B cell (primary cell): Measurements from ENCODE around the gene LRRC61. TPM values are rescaled to one million over a fixed set of nuclear protein-coding genes. Genes with fewer than 3 reads are reported as not detected.

Experiments used
- ATAC-seq: fragments of 200-7000 bp; cut with Tn5 transposase; one replicate; pipeline ENCODE4 v1.10.0; 2021; ENCODE audit warnings: low read depth, mild to moderate bottlenecking, moderate number of reproducible peaks, moderate library complexity
- CTCF ChIA-PET: fragments of 350-600 bp; sonication (Branson Sonifier 250); formaldehyde crosslinking; loops from one replicate; lab custom pipeline; 2021; ENCODE audit warnings: antibody characterized with exemption, inconsistent platforms; lab: Charles Lee
- POLR2A ChIA-PET: fragments of 350-600 bp; sonication (Branson Sonifier 250); formaldehyde crosslinking; loops from one replicate; lab custom pipeline; 2021; ENCODE audit warnings: antibody characterized with exemption; lab: Charles Lee
- DNase-seq: peaks from one replicate; pipeline ENCODE4 v3.0.0; 2013
- H2AFZ ChIP-seq: 2 replicates; pipeline ENCODE4 v1.6.1; 2012; ENCODE audit warnings: mild to moderate bottlenecking, low read depth, low read length; ENCODE audit not compliant: insufficient read depth, poor library complexity, severe bottlenecking
- H3K27ac ChIP-seq, 2 donors: 1 replicate in 1 of 2; 2 replicates in 1 of 2; pipeline ENCODE4 v1.5.1; 2012 to 2013; ENCODE audit warnings: low read length in 2 of 2, mild to moderate bottlenecking in 2 of 2, moderate library complexity in 1 of 2
- H3K27me3 ChIP-seq, 4 experiments: fragments of 200-600 bp in 1 of 4; sonication (generic) in 1 of 4; replicated peaks in 1 of 4; 1 replicate in 2 of 4; 2 replicates in 2 of 4; pipeline versions ENCODE4 v1.6.1 to v1.7.0; 2013 to 2016; ENCODE audit warnings: low read length in 3 of 4, mild to moderate bottlenecking in 2 of 4, mixed read lengths in 1 of 4, moderate library complexity in 1 of 4; ENCODE audit not compliant: insufficient read depth in 4 of 4, control insufficient read depth in 3 of 4; ENCODE audit errors: control extremely low read depth in 1 of 4
- H3K36me3 ChIP-seq, 2 experiments: replicated peaks in 1 of 2; 1 replicate in 1 of 2; 2 replicates in 1 of 2; pipeline versions ENCODE4 v1.6.1 to v1.7.1; 2013; ENCODE audit warnings: low read length in 1 of 2; ENCODE audit not compliant: insufficient read depth in 2 of 2, control insufficient read depth in 1 of 2; ENCODE audit errors: control extremely low read depth in 1 of 2, extremely low read depth in 1 of 2
- H3K4me1 ChIP-seq, 2 donors: fragments of 200-600 bp in 1 of 2; sonication (generic) in 1 of 2; 1 replicate in 1 of 2; 2 replicates in 1 of 2; pipeline versions ENCODE4 v1.5.1 to v1.6.1; 2013 to 2017; ENCODE audit warnings: low read length in 2 of 2; ENCODE audit not compliant: control insufficient read depth in 2 of 2, insufficient read depth in 2 of 2
- H3K4me2 ChIP-seq: replicated peaks from 2 replicates; pipeline ENCODE3; 2012; ENCODE audit warnings: mild to moderate bottlenecking, low read depth, low read length; ENCODE audit not compliant: poor library complexity, severe bottlenecking
- H3K4me3 ChIP-seq, 5 experiments: fragments of 200-600 bp in 1 of 5; sonication (generic) in 1 of 5; 1 replicate in 3 of 5; 2 replicates in 2 of 5; pipeline versions ENCODE4 v1.5.1 to v1.7.0; 2011 to 2016; ENCODE audit warnings: low read length in 4 of 5, mild to moderate bottlenecking in 4 of 5, low read depth in 2 of 5, control low read depth in 1 of 5, moderate library complexity in 1 of 5; ENCODE audit not compliant: insufficient read depth in 1 of 5; ENCODE audit errors: control extremely low read depth in 1 of 5, extremely low read depth in 1 of 5
- H3K79me2 ChIP-seq: fragments of 200-600 bp; sonication (generic); one replicate; pipeline ENCODE4 v1.6.0; 2016; ENCODE audit warnings: low read length; ENCODE audit not compliant: control insufficient read depth, insufficient read depth
- H3K9ac ChIP-seq: fragments of 200-600 bp; sonication (generic); 2 replicates; pipeline ENCODE4 v1.6.1; 2017; ENCODE audit warnings: mild to moderate bottlenecking, low read length, moderate library complexity
- H3K9me3 ChIP-seq, 3 donors: one replicate each; pipeline versions ENCODE4 v1.6.1 to v1.7.1; 2013; ENCODE audit warnings: low read length in 2 of 3; ENCODE audit not compliant: control insufficient read depth in 2 of 3, insufficient read depth in 1 of 3; ENCODE audit errors: control extremely low read depth in 1 of 3
- H4K20me1 ChIP-seq: 2 replicates; pipeline ENCODE4 v1.6.0; 2012; ENCODE audit warnings: mild to moderate bottlenecking, low read length; ENCODE audit not compliant: insufficient read depth, control insufficient read depth, poor library complexity, severe bottlenecking
- H3K27ac Mint-ChIP-seq: one replicate; pipeline ENCODE4 v1.8.0; 2021; ENCODE audit warnings: mixed read lengths
- H3K27me3 Mint-ChIP-seq: one replicate; pipeline ENCODE4 v1.8.0; 2021; ENCODE audit warnings: mixed read lengths
- H3K4me1 Mint-ChIP-seq: one replicate; pipeline ENCODE4 v1.8.0; 2021; ENCODE audit warnings: mixed read lengths
- H3K4me3 Mint-ChIP-seq: one replicate; pipeline ENCODE4 v1.8.0; 2021; ENCODE audit warnings: mixed read lengths
- H3K9me3 Mint-ChIP-seq: one replicate; pipeline ENCODE4 v1.8.0; 2022; ENCODE audit warnings: mixed read lengths; ENCODE audit not compliant: insufficient read depth
- CTCF ChIP-seq: fragments of 200-600 bp; IDR thresholded peaks from one replicate; pipeline ENCODE4 v1.8.0; 2022; ENCODE audit warnings: antibody characterized with exemption, mild to moderate bottlenecking
- EZH2 ChIP-seq: IDR thresholded peaks from 2 replicates; pipeline ENCODE4 v1.6.1; 2012; ENCODE audit warnings: borderline replicate concordance, low read depth, mild to moderate bottlenecking, moderate library complexity, low read length; ENCODE audit not compliant: insufficient read depth, poor library complexity, severe bottlenecking
- WGBS: methylation state at CpG from one replicate; pipeline ENCODE4 v1.1.5; 2013; ENCODE audit warnings: missing lambda C conversion rate; ENCODE audit not compliant: insufficient coverage; 5-methylcytosine and 5-hydroxymethylcytosine counted together
- intact Hi-C: fragments of 100-400 bp; cut with micrococcal nuclease; formaldehyde crosslinking; loops from one replicate; pipeline ENCODE4 v1.10.0; 2022
- polyA plus RNA-seq: library from polyadenylated mRNA; depleted of rRNA; stranded (reverse); fragments of >200 nt; gene quantifications from 2 replicates; pipeline ENCODE4 v1.2.3, GENCODE V29; 2012
- total RNA-seq, 2 donors: library from RNA; stranded (reverse); fragments of 120-200 nt in 1 of 2; gene quantifications; 1 replicate in 1 of 2; 2 replicates in 1 of 2; pipeline versions ENCODE4 v1.2.3 to v1.2.4, GENCODE V29; 2013 to 2022

LRRC61 gene
- total and polyA plus RNA-seq, 2 donors (not counting 1 experiment from before 2014, with no cell fraction given) = 12.8 to 12.9 TPM

- H3K4me2 ChIP-seq = no peak overlapping the region
- H3K79me2 ChIP-seq = peaks cover 28% of the 10 kb centered on the region
- peak overlapping the region; percentile 75 for H3K27ac Mint-ChIP-seq
- WGBS = 89% methylated on average over 17 of the region's 20 CpGs
- TF ChIP-seq CTCF (no peak), EZH2 (no peak)
- no peak overlapping the region for H3K27ac ChIP-seq
- H3K4me1 Mint-ChIP-seq = peaks cover 42% of the 10 kb centered on the region
- H3K4me1 ChIP-seq = peaks cover 21 to 42% of the 10 kb centered on the region in 2 donors
- peak overlapping the region; percentile 59 for H3K4me3 Mint-ChIP-seq
- DNase-seq (no peak), ATAC-seq (no peak)
- no peaks in the 10 kb centered on the region for H3K36me3 ChIP-seq
- no peaks in the 10 kb centered on the region for H3K27me3 ChIP-seq
- H3K9me3 Mint-ChIP-seq = no peaks in the 10 kb centered on the region
- no peak overlapping the region for H3K9ac ChIP-seq
- no peaks in the 10 kb centered on the region for H3K27me3 Mint-ChIP-seq
- intact Hi-C loops = no loop called here
- H2AFZ ChIP-seq = no peak overlapping the region
- H4K20me1 ChIP-seq = peaks cover 6% of the 10 kb centered on the region
- peaks cover 0 to 3% (median 0%) of the 10 kb centered on the region in 3 donors for H3K9me3 ChIP-seq
- H3K4me3 ChIP-seq = no peak overlapping the region
- ChIA-PET CTCF (interaction anchor here (1.0 kb wide), 1 partner anchor 39 kb away, joined by 3 read pairs; no protein-coding TSS in a partner anchor), POLR2A (interaction anchor here (0.6 kb wide), 1 partner anchor 13 kb away, joined by 4 read pairs; no protein-coding TSS in a partner anchor)
These were observed 59.1 kb downstream of the LRRC61 start for GRCh38 chr7:150382123-150382843.

- Histone ChIP-seq H3K9me3 (peaks cover 0 to 3% (median 0%) of the 10 kb centered on the region in 3 donors), H3K36me3 (no peaks in the 10 kb centered on the region), H3K4me3 (no peak overlapping the region), H3K27ac (no peak overlapping the region), H3K27me3 (no peaks in the 10 kb centered on the region), H3K9ac (no peak overlapping the region), H2AFZ (no peak overlapping the region), H3K4me2 (no peak overlapping the region), H3K4me1 (peaks cover 15 to 37% of the 10 kb centered on the region in 2 donors), H4K20me1 (peaks cover 6% of the 10 kb centered on the region), H3K79me2 (peaks cover 28% of the 10 kb centered on the region)
- ChIA-PET CTCF (interaction anchor here (1.0 kb wide), 1 partner anchor 39 kb away, joined by 3 read pairs; no protein-coding TSS in a partner anchor), POLR2A (interaction anchor here (1.0 kb wide), 1 partner anchor 24 kb away, joined by 3 read pairs; no protein-coding TSS in a partner anchor)
- WGBS = 100% methylated on average over 1 of the region's 4 CpGs
- Mint-ChIP-seq H3K27me3 (no peaks in the 10 kb centered on the region), H3K9me3 (no peaks in the 10 kb centered on the region), H3K27ac (peak overlapping the region; percentile 75), H3K4me1 (peaks cover 36% of the 10 kb centered on the region), H3K4me3 (peak overlapping the region; percentile 59)
- TF ChIP-seq EZH2 (no peak), CTCF (no peak)
- DNase-seq = no peak
- ATAC-seq = no peak
- intact Hi-C loops = no loop called here
These were observed 59.7 kb downstream of the LRRC61 start for GRCh38 chr7:150382844-150383225.
